GM12874 (cell line): Measurements from ENCODE around the gene USP40.

Source experiments
- CTCF ChIP-seq: IDR thresholded peaks from 2 replicates; pipeline ENCODE4 v1.5.1; 2011; ENCODE audit warnings: low read depth, mild to moderate bottlenecking, control low read depth, low read length, moderate library complexity; ENCODE audit not compliant: insufficient read depth

The USP40 gene

GRCh38 chr2:233499928-233500327 lies 66.7 kb downstream of the USP40 start:
- no peak for TF ChIP-seq CTCF

- no peak for TF ChIP-seq CTCF
Measured at GRCh38 chr2:233498126-233498525, 68.5 kb downstream of the USP40 start.

DNA sequence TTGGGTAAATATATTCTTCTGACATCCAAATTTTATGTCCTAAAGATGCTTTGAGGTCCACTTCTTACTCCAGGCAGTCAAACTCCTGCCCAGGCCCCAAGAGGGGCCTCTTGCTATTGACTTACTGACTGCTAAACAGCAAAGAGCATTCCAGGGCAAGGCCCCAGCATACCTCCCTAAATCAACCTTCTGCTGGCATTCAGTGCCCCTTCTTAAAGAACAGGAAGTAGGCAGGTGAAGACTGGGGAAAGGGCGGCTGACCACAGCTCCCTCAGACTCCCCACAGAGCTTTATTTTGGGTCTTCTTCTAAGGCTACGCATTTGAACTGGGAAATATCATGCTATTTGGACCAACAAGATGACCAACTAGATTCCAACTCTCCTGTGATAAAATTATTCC lies 68.9 kb downstream of the USP40 start:
- TF ChIP-seq CTCF, result no peak

- no peak for TF ChIP-seq CTCF
Measured at GRCh38 chr2:233495503-233496496, 70.8 kb downstream of the USP40 start.

DNA sequence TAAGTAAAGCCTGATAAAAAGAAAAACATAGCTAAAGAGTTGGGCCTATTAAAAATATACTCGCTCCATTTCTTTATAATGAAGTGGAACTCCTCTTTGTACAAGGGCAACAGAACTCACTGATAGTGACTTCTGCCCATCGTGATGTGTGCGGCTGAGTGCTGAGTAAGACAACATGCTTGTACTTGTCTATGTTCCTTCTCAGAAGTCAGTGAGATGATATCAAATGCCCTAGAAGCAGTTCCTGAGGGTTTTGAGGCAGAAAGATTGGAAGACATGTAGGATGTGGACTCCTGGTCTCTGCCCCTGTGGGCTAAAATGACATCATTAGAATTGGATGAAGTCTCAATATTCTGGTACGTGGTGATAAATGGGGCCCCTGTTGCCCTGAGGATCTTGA lies 73.8 kb downstream of the USP40 start:
- no peak for TF ChIP-seq CTCF

GRCh38 chr2:233492078-233492477 lies 74.5 kb downstream of the USP40 start:
- TF ChIP-seq CTCF, result no peak

DNA sequence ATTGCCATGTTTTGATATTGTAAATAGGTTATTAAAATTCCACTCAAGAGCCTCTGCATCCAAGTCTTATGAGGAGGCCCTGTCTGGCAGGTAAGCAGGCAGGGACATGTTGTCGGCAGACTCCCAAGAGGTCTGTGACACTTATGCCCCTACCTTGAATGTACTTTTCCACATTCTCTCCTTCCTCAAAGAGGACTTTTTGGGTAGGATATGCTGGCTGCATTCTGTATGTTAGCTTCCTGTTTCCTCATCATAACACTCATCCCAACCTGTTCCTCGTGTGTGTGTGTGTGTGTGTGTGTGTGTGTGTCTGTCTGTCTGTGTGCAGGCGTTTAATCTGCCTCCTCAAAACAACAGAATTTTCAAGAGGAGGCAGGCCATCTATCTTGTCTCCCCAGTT lies 75.3 kb downstream of the USP40 start:
- TF ChIP-seq CTCF, result no peak
